K562 (cell line): Measurements from ENCODE around the gene MAP3K2. TPM values are rescaled to one million over a fixed set of nuclear protein-coding genes. Genes with fewer than 3 reads are reported as not detected.

Source experiments
- HNRNPUL1 ChIP-seq: fragments of 200-400 bp; formaldehyde crosslinking; IDR thresholded peaks from 2 replicates; pipeline ENCODE4 v1.6.1; 2017; ENCODE audit warnings: low read length
- KDM5B ChIP-seq: fragments of 200-600 bp; sonication (generic); IDR thresholded peaks from 2 replicates; pipeline ENCODE4 v1.6.1; 2012; ENCODE audit warnings: low read depth, mild to moderate bottlenecking, moderate library complexity, low read length, control low read depth, inconsistent platforms; ENCODE audit not compliant: insufficient replicate concordance
- MCM7 ChIP-seq, 2 experiments: fragments of 450-650 bp; IDR thresholded peaks; 2 replicates each; pipeline ENCODE4 v1.6.1; 2016 to 2018
- PML ChIP-seq: IDR thresholded peaks from 2 replicates; pipeline ENCODE4 v1.6.1; 2012; ENCODE audit warnings: low read length, inconsistent platforms
- POLR3A ChIP-seq: IDR thresholded peaks from 2 replicates; pipeline ENCODE4 v1.6.1; 2011; ENCODE audit warnings: borderline replicate concordance, mild to moderate bottlenecking, moderate library complexity; ENCODE audit not compliant: insufficient read length, insufficient read depth; ENCODE audit errors: extremely low read depth
- SNIP1 ChIP-seq: fragments of 450-650 bp; IDR thresholded peaks from 2 replicates; pipeline ENCODE4 v1.7.1; 2017; ENCODE audit warnings: low read depth, mild to moderate bottlenecking
- polyA plus RNA-seq, 8 experiments: library from polyadenylated mRNA; depleted of rRNA in 4 of 8; stranded (reverse) in 5 of 8; unstranded in 3 of 8; fragments of >200 nt; fragmentation: Nextera tagmentation in 2 of 8; fragmentation: Illumina TruSeq in 1 of 8; extraction: Ambion mirVana in 2 of 8; extraction: Trizol in 1 of 8; gene quantifications; 2 replicates each; pipeline versions ENCODE4 v1.2.1 to v1.2.3, GENCODE V29; 2011 to 2014; ENCODE audit warnings: inconsistent platforms in 1 of 8, missing spikeins in 1 of 8
- total RNA-seq, 7 experiments: library from RNA; depleted of rRNA in 6 of 7; stranded (reverse); fragments of >200 nt in 6 of 7; fragmentation: Illumina TruSeq in 2 of 7; extraction: Trizol in 2 of 7; gene quantifications; 2 replicates each; pipeline versions ENCODE4 v1.2.1 to v1.2.3, GENCODE V29; 2011 to 2021; ENCODE audit warnings: low replicate concordance in 1 of 7
- TF ChIP-seq, protein P1 (sequence below): fragments of 250-450 bp; sonication (Bioruptor Pico); IDR thresholded peaks from 2 replicates; pipeline ENCODE4 v1.4.0; 2020

The MAP3K2 gene
- total and polyA plus RNA-seq, 9 of the 15 experiments (the other 6 are each of a cell fraction or from before 2014, with no cell fraction given), result 1.2 to 14.2 (median 5.7) TPM

DNA sequence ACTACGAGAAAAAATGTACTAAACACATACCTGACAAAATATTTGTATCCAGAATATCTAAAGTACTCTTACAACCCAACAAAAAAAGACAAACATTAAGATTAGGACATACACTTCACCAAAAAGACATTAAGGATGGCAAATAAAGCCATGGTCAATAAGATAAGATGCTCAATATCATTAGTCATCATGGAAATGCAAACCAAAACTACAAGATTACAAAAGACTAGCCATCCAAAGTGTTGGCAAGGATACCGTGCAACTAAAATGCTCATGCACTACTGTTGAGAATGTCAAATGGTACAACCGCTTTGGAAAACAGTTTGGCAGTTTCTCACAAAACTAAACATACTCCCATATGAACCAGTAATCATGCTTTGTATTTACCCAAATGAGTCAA lies 29.7 kb downstream of the MAP3K2 start (continued):
- TF ChIP-seq, protein P1, sequence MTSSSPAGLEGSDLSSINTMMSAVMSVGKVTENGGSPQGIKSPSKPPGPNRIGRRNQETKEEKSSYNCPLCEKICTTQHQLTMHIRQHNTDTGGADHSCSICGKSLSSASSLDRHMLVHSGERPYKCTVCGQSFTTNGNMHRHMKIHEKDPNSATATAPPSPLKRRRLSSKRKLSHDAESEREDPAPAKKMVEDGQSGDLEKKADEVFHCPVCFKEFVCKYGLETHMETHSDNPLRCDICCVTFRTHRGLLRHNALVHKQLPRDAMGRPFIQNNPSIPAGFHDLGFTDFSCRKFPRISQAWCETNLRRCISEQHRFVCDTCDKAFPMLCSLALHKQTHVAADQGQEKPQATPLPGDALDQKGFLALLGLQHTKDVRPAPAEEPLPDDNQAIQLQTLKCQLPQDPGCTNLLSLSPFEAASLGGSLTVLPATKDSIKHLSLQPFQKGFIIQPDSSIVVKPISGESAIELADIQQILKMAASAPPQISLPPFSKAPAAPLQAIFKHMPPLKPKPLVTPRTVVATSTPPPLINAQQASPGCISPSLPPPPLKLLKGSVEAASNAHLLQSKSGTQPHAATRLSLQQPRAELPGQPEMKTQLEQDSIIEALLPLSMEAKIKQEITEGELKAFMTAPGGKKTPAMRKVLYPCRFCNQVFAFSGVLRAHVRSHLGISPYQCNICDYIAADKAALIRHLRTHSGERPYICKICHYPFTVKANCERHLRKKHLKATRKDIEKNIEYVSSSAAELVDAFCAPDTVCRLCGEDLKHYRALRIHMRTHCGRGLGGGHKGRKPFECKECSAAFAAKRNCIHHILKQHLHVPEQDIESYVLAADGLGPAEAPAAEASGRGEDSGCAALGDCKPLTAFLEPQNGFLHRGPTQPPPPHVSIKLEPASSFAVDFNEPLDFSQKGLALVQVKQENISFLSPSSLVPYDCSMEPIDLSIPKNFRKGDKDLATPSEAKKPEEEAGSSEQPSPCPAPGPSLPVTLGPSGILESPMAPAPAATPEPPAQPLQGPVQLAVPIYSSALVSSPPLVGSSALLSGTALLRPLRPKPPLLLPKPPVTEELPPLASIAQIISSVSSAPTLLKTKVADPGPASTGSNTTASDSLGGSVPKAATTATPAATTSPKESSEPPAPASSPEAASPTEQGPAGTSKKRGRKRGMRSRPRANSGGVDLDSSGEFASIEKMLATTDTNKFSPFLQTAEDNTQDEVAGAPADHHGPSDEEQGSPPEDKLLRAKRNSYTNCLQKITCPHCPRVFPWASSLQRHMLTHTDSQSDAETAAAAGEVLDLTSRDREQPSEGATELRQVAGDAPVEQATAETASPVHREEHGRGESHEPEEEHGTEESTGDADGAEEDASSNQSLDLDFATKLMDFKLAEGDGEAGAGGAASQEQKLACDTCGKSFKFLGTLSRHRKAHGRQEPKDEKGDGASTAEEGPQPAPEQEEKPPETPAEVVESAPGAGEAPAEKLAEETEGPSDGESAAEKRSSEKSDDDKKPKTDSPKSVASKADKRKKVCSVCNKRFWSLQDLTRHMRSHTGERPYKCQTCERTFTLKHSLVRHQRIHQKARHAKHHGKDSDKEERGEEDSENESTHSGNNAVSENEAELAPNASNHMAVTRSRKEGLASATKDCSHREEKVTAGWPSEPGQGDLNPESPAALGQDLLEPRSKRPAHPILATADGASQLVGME (CRISPR knock-in tag), result no peak
- TF ChIP-seq MCM7 (IDR thresholded peaks at IDR 0.05) (no peak), SNIP1 (no peak), PML (no peak), KDM5B (no peak), POLR3A (no peak), HNRNPUL1 (no peak)
